NCI-H2171 (cell line): ENCODE measurements around the gene KIF17.
"Not testable (repeated sequence)": the region's sequence is repeated elsewhere in the genome, so short reads cannot be mapped to it uniquely, and the experiment has no call there.

Experiments used
- DNase-seq: peaks from one replicate; lab custom pipeline; 2025; lab: John Stamatoyannopoulos, UW

Gene KIF17

GRCh38 chr1:20727746-20728316 is 10.0 kb upstream of the KIF17 start:
- no peak for DNase-seq

- DNase-seq = no peak
Observed at GRCh38 chr1:20726932-20727745, 9.3 kb upstream of the KIF17 start.

- DNase-seq = no peak
Observed at GRCh38 chr1:20726118-20726911, 8.5 kb upstream of the KIF17 start.

- DNase-seq = no peak
Observed at GRCh38 chr1:20725189-20726117, 7.6 kb upstream of the KIF17 start.

- DNase-seq = no peak
Observed at GRCh38 chr1:20724364-20725188, 6.8 kb upstream of the KIF17 start.

GRCh38 chr1:20723537-20724363 is 5.9 kb upstream of the KIF17 start:
- DNase-seq = no peak

- no peak for DNase-seq
Observed at GRCh38 chr1:20723159-20723536, 5.3 kb upstream of the KIF17 start.

GRCh38 chr1:20721117-20722061 is 3.6 kb upstream of the KIF17 start:
- DNase-seq = no peak

GRCh38 chr1:20720631-20721091 is 2.9 kb upstream of the KIF17 start:
- DNase-seq = no peak

- no peak for DNase-seq
Observed at GRCh38 chr1:20719871-20720620, 2.2 kb upstream of the KIF17 start.

GRCh38 chr1:20719261-20719660 is 1.5 kb upstream of the KIF17 start:
- DNase-seq = no peak

- not testable (repeated sequence) for DNase-seq
Observed at GRCh38 chr1:20718343-20718882, 606 bp upstream of the KIF17 start.

GRCh38 chr1:20716232-20716631 is 1.6 kb downstream of the KIF17 start:
- DNase-seq = no peak

- DNase-seq = no peak
Observed at GRCh38 chr1:20715406-20715805, 2.4 kb downstream of the KIF17 start.

- DNase-seq = no peak
Observed at GRCh38 chr1:20713440-20713839, 4.4 kb downstream of the KIF17 start.

- DNase-seq = no peak
Observed at GRCh38 chr1:20712215-20712577, 5.6 kb downstream of the KIF17 start.

GRCh38 chr1:20711285-20712214 is 6.3 kb downstream of the KIF17 start:
- no peak for DNase-seq
